NCI-H510A (cell line): ENCODE measurements around the gene IFNAR1.
A peak's percentile ranks its signal among the peaks of the same experiment; 100 is the strongest.

Experiments used
- DNase-seq: peaks from one replicate; lab custom pipeline; 2025; lab: John Stamatoyannopoulos, UW

IFNAR1 gene

DNA sequence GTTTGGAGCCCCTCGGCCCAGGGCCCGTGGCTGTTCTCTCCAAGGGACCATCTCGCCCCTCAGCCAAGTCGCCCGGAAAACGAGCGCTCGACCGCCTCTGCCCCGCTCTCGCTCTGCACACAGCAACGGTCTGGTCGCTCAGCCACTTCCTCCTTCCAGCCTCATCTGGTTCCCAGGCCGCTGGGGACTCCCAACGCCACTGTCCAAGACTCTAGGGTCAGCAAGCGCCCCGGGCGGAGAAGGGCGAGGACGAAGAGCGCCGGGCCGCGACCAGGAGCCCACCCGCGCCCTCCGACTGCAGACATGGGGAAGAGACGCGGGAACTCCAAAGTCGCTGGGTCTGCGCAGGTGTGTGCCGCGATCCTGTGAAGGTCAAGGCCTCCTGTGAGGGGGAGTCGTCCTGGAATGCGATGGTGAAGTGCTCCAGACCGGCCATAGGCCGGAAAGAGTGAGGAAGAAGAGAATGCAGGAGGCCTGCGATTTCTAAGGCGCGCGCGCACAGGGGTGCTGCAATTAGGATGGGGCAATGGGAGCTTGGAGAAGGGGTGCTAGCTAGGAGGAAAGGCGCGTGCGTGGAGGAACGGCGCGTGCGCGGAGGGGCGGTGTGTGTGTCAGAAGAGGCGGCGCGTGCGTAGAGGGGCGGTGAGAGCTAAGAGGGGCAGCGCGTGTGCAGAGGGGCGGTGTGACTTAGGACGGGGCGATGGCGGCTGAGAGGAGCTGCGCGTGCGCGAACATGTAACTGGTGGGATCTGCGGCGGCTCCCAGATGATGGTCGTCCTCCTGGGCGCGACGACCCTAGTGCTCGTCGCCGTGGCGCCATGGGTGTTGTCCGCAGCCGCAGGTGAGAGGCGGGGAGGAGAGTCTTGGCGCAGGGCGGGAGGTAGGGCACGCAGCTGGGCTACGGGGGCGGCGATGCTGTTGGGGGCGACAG lies at the start of gene IFNAR1:
Gene IFNAR1 (plus strand): TSS at position 680 of the 931 bp plus-strand sequence. CDS start 86 bp downstream, at position 766.
- DNase-seq = peak; percentile 96

DNA sequence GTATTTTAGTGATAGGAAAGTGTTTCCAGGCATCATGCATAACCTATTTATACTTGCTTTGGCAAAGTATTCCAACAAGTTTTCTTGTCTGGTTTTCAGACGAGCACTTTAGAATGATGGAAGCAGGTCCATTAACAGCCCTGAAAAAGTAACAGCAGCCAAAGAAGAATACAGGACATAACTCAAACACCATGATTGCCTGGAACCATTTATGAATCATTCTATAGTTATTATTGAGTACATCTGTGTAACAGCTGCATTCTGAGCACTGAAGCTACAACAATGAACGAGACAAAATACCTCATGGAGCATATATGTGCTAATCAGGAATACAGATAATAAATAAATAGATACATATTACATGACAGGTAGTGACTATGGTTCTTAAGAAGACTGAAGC lies 46.0 kb upstream of the IFNAR1 start:
- no peak for DNase-seq

DNA sequence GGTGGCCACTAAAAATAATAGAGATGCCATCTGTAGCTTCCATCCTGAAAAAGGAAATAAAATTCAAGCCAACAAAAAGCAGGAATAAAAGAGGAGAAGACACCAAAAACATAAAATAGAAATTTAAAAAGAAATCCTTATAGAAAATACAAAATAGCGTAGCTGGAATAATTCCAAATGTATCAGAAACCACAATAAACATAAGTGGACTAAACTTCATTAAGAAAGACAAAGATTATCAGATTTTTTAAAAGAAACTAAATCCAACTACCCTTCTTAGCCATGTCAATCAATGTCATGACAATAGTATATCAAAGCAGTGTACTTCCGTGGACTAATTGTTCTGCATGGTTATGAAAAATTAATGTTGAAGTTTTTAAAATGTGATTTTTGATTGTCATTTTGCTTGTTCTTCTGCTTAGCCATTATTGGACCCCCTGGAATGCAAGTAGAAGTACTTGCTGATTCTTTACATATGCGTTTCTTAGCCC lies 45.4 kb upstream of the IFNAR1 start:
- DNase-seq = no peak

DNA sequence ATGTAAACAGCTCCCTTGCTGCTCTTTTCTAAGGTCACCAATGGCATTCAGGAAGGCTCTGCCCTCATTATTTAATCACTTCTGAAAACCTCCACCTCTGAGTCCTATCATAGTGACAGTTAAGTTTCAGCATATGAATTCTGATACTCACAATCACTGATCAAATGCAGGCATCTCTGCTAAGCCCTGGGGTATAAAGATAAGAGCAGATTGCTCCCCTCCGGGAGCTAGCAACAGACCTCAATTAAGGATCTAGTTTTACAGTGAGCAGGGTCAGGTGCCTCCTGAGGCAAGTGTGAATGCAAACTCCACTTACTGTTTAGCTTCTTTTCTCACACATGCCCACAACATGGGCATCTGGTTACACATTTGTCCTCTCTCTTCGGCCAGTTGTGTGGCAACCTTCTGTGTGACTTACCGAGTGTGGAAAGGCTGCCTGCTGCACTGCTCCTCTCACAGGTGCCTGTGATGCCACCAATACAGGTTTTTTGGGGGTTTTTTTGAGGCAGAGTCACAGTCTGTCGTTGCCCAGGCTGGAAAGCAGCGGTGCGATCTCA lies 43.6 kb upstream of the IFNAR1 start:
- DNase-seq = no peak

DNA sequence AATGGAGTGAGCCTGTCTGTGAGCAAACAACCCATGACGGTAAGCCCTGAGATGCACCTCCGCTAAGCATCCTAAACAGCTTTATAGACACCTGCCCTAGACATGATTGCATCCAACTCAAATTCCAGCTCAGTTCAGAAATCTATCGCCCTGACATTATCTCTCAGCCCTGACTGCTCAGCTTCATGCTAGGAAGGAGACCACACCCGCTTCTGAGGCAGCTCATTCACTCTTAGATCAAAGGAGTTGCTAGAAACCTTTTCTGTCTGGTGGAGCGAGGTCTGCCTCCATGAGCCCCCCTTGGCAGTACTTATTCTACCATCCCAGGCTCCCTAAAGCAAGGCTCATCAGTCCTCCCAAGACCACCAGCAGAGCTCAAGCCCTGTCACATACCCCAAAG lies 41.6 kb upstream of the IFNAR1 start:
- DNase-seq = no peak

DNA sequence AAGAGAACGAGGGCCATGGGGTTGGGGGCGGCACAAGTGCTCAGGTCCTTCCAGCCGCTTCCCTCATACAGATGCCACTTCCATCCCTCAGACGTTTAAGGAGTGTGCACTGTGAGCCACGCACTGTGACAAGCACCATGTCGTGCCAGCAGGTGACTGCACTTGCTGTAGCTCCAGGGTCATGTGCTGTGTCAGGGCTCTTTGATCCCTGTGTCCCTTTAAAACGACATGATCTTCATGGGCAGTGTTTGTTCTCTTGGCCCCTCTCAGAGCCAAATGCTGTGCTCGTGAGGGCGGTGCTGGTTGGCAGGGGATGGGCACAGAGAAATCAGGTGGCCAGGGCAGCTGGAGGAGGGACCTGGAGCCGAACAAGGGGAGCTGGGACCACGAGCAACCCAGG lies 38.7 kb upstream of the IFNAR1 start:
- no peak for DNase-seq

DNA sequence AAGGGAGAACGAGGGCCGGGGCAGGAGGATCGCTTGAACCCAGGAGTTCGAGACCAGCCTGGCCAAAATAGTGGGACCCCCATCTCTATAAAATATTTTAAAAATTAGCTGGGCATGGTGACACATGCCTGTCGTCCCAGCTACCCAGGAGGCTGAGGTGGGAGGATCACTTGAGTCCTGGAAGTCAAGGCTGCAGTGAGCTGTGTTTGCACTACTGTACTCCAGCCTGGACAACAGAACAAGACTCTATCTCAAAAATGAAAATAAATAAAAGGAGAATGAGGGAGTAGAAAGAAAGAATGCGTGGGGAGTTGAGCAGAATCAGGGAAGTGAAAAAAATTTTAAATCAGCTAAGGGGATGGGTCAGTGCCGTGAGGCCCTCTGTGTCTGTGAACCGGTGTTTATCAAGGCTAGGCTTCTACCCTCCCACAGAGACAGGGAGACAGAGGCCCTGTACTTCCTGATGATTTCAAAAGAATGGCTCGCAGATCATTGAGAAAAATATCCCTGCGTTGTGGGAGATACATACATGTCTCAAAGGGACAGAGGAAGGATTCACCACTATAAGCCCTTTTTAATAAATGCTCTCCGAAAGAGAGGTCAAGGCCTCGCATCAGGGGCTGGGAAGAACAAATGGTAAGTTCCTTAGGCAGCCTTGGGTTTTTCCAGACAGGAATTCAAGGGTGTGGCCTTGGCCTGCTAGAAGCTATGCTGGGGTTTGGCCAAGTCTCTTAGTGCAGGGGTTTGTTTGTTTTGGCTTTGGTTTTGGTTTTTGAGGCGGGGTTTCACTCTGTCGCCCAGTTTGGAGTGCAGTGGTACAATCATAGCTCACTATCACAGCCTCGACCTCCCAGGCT lies 37.9 kb upstream of the IFNAR1 start:
- no peak for DNase-seq

DNA sequence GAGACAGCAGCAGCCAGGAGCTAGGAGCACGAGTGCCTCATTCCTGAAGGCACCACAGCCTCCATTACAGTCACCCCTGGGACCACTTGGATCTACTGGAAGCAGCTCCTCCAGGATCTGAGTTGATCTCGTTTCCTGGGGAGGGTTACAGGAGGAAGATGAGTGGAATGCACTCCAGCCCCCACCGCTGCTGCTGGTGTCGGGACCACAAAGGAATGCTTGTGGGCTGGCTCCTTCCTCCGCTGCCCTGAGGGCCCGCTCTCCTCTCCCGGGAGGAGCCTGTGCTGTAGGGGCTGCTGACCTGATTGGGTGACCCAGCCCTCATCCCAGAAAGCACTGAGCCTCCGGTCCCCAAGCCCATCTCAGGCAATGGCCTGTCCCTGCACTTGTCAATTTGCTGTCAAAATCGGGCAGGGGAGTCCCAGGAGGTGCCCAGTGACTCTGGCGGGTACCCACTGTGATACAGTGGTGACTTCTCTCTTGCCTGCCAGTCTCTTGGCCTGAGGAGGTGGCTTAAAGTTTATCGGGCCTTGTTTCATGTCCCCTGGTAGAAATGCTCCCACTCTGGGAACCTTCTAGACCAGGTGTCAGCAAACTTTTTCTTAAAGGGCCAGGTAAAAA lies 35.5 kb upstream of the IFNAR1 start:
- no peak for DNase-seq

DNA sequence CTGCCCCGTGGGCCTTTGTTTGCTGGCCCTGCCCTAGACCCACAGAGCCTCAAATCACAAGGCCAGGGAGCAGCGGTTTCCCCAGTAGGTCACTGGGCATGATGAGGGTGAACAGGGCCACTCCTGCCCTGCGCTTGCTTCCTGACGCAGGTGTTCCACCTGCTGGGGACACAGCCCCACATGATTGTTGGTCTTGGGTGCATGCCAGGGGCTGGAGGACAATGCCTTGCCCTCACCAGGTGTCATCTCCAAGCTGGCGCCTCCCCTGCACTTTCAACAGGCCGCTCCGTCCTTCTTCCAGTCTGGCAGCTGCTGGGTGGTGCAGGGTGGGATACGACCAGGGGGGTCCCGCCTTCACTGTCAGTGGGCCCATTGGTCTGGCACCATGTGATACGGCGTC lies 34.3 kb upstream of the IFNAR1 start:
- peak; percentile 75 for DNase-seq

DNA sequence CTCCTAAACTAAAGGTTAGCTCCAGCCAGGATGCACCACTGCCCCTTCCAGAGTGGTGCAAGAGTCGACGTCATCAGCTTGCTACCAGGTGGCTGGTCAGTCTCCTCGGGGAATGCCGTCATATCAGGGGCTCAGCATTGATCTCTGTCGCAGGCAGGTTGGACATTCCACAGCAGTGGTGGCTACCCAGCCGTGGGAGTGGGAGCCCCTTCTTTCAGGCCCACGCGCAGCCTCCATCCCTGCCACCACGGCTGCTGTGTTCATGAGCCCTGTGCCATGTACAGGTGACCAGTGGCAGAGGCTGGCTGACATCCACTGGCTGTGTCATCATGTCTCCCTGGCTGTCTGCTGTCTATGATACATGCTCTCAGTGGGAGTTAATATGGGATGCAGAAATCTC lies 33.1 kb upstream of the IFNAR1 start:
- no peak for DNase-seq

DNA sequence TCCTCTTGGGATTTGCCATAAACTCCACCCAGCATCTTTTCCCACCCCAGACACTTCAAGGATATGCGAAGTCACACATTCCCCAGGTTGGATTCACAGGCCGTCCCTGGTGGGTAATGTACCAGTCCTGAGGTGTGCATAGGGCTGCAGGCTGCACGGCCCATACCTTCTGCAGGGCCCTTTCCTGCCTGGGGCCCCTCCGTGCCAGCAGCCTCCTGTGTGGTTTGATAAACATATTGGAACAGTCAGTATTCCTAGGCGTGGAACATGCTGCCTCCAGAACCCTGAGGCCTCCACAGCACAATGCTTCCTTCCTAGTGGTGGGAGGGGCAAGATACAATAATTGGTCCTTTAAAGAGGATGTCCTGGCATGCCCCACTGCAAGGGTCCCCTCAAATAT lies 32.0 kb upstream of the IFNAR1 start:
- DNase-seq = no peak

DNA sequence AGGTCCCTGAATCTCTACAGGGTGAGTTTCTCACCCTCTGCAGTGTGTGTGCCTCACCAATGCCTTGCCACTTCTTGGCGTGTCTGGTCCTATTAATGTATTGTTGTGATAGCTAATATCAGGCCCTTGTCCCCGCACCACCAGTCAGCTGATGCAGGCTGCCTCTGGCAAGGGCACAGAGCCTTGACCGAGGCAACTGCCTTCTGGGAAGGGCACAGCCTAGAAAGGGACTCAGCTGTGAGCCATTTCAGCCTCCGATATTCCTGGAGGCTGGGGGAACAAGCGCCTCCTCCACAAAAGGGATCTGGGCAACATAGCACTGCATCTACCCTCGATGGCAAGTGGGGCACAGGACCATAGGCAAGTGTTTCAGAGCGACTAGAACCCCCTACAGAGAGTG lies 31.6 kb upstream of the IFNAR1 start:
- DNase-seq = no peak

DNA sequence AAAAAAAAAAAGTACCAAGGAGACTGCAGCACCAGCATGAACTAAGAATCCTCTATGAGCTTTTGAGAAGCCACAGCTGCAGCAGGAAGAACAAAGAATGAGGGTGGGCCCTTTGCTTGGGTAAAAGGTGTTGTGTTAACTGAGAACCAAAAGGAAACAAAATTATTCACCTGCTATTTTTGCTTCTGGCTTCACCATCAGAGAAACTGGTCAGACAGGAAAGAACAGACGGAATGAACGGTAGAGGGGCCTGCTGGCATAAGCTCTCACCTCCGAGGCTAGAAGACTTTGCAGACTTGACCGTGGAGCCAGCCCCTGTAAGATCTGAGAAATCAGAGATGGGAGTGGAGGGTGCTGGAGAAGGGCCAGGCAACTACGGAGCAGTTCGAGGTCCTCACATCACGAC lies 31.0 kb upstream of the IFNAR1 start:
- no peak for DNase-seq

DNA sequence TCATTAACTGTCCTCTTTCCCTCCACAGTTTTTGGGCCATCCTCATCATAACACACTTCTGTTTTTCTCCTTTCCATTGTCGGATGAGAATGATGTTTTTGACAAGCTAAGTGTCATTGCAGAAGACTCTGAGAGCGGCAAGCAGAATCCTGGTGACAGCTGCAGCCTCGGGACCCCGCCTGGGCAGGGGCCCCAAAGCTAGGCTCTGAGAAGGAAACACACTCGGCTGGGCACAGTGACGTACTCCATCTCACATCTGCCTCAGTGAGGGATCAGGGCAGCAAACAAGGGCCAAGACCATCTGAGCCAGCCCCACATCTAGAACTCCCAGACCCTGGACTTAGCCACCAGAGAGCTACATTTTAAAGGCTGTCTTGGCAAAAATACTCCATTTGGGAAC lies 28.6 kb upstream of the IFNAR1 start:
- DNase-seq = no peak

DNA sequence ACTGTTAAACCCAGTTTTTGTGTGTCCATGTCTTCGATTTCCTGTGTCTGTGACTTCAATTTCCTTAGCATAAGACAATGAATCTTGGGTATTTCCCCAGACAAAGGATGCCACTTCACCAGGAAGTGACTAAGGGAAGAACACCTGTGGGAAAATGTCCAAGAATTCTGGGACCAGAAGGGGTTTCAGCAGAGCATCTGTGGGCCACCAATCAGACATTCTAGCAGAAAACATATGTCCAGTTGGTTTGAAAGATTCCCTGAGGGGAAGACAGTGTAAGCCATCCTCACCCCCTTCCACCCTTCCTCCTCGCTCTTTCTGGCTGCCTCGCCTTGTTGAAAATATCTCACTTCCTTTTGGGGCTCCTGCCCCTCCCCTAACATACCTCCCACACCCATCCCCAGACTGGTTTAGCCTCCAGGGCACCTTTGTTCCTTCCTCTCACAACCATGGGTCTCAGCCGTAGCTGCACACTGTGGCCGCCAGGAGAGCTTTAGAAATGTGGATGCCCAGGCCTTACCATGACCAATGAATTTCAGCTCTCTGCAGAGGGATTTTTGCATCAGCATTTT lies 25.5 kb upstream of the IFNAR1 start:
- no peak for DNase-seq

DNA sequence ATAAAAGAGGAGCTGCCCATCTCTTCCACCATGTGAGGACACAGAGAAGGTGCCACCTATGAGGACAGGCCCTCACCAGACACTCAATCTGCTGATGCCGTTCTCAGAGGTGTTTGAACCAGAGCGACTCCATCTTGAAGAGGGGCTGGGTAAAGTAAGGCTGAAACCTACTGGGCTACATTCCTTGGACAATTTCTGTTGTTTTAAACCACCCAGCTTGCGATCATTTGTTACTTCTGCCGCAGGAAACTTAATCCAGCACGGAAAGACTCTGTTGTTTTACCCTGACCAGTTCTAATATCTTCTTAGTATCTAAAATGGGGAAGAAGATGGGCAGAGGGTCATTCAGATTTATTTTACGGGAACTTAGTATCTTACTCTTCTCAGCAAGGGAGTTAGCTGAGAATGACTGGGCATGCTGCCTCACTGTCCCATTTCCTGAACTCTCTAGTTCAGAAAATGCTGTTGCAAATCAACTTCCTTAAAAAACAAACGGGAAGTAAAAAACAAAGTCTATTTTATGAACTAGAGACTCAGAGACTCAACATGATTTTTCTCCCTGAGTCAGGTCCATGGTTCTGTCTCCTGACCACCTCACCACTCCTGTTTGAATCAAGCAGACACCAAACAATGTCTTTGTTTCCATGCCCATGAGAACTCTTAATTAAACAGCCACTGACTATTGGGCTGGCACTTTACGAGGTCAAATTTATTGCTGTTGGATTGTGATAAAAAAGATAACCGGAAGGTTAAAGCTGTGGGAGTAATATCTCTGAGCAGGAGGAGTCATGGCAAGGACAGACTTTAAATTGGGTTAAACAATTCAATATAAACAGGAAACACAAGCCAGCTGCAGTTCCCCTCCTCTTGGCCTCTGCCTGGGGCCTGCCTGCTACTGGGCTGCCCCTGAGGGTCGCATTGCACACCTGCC lies 23.8 kb upstream of the IFNAR1 start:
- DNase-seq = no peak

DNA sequence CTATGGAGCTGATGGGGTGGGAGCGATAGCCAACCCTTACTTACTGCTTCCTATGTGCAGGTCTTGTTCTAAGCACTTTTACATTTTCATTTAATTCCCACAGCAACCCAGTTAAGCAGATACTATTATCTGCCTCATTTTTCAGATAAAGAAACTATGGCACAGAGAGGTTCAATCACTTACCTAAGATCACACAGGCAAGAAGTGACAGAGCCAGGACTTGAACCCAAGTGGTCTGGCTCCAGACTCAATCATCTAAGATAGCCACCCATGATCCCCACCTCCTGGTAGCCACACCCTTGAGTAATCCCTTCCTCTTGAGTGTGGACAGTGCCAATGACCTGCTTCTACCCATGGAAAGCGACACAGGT lies 23.2 kb upstream of the IFNAR1 start:
- no peak for DNase-seq

DNA sequence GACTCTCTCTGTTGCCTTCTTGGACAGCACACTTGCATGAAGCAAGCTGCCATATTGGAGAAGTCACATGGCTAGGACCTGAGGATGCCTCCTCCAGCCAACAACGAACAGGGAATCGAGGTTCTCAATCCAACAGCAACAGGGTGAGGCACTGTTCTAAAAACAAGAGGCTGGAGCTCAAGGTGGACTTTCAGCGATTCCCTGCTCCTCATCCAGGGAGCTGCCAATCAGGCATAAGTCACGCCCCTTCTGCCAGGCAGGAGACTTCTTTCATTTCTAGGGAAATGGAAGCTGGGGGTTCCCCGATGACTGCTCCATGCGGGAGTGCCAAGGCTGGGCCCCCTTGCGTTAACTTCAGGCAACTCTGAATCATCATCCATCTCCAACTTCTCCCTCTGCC lies 22.7 kb upstream of the IFNAR1 start:
- no peak for DNase-seq

DNA sequence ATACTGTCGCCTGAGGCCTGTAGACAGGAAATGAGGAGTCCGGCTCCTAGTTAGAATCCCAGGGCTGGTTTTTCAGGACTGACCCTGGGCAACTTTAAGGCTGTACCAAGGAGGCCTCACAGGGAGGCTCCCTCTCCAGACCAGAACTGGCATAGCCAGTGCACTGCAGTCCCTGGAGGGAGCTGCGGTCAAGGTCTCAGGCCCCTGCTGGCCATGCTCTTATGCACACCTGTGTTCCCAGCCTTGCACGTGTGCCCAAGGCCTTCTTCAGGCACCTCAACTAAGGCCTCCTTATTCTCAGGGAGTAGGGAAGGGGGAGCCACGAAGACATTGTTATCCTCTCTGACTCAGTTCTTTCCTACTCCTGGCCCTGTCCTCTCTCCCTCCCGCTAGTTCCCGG lies 22.0 kb upstream of the IFNAR1 start:
- DNase-seq = no peak

DNA sequence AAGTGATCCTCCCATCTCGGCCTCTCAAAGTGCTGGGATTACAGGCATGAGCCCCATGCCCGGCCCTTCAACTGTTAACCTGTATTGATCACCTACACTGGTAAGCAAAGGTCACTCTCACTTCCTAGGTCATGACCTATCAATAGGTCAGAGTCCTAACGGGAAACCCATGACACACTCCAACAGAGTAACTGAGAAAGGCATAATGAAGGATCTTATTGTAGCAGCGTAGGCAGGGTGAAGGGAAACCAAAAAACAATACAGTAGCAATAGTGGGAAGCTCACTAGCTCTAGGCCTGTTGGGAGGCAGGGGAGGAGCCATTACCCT lies 19.5 kb upstream of the IFNAR1 start:
- DNase-seq = no peak

DNA sequence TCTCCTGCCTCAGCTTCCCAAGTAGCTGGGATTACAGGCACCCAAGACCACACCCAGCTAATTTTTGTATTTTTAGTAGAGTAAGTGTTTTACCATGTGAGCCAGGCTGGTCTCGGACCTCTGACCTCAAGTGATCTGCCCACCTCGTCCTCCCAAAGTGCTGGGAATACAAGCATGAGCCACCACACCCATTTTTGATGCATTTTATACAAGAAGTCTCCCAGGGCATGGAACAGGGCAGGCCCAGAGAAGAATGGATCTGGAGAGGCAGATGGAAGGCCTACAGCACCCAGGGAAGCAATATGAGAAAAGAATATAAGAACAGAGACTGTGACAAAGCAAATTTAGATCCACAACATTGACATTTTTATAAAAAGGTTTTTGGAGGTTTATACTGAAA lies 18.8 kb upstream of the IFNAR1 start:
- DNase-seq = no peak
